ENCODE measurements around the gene LRGUK. TPM values are rescaled to one million over a fixed set of nuclear protein-coding genes. Genes with fewer than 3 reads are reported as not detected.

The LRGUK gene
- total RNA-seq, 1 experiment from 2014 or later = 1.5 TPM

GRCh38 chr7:134104166-134104565, 23.0 kb upstream of the LRGUK start:
- Histone ChIP-seq H4K91ac (ENCODE audit: insufficient read length, low read depth, low read length) (no peak overlapping the region), H2AK5ac (ENCODE audit: insufficient read length, low read length) (no peak overlapping the region), H4K20me1 (ENCODE audit: control insufficient read depth, insufficient read depth, insufficient read length) (no peaks in the 10 kb centered on the region), H3K79me2 (ENCODE audit: insufficient read depth, low read length) (no peaks in the 10 kb centered on the region), H3K18ac (ENCODE audit: insufficient read length, low read depth, low read length) (no peak overlapping the region), H3K14ac (ENCODE audit: insufficient read depth, low read length) (no peak overlapping the region), H3T11ph (ENCODE audit: low read length) (no peak overlapping the region), H4K8ac (replicated peaks; ENCODE audit: insufficient read length, low read depth, low read length) (no peak overlapping the region), H3K23me2 (ENCODE audit: insufficient read length, low read depth, low read length, poor library complexity, severe bottlenecking) (no peaks in the 10 kb centered on the region), H2BK15ac (ENCODE audit: low read depth, low read length) (no peak overlapping the region), H2BK20ac (ENCODE audit: low read depth, low read length, poor library complexity, severe bottlenecking) (no peak overlapping the region), H2AFZ (ENCODE audit: low read length) (no peak overlapping the region), H3K79me1 (ENCODE audit: insufficient read depth, low read depth, low read length, poor library complexity, severe bottlenecking) (no peaks in the 10 kb centered on the region), H3K23ac (ENCODE audit: insufficient read length, low read depth, low read length) (no peak overlapping the region), H4K5ac (ENCODE audit: insufficient read length, low read depth, low read length) (no peak overlapping the region), H3K4ac (ENCODE audit: low read depth, low read length) (no peak overlapping the region), H3K9me3 (ENCODE audit: control insufficient read depth, low read depth, low read length) (no peaks in the 10 kb centered on the region), H2BK5ac (ENCODE audit: insufficient read length, low read length) (no peak overlapping the region), H3K56ac (ENCODE audit: insufficient read length, low read depth, low read length) (no peak overlapping the region), H3K4me2 (ENCODE audit: insufficient read depth, insufficient read length, low read length) (no peak overlapping the region), H3K27ac (ENCODE audit: insufficient read length, low read depth, low read length) (no peak overlapping the region), H3K27me3 (ENCODE audit: insufficient read depth, low read length) (no peaks in the 10 kb centered on the region), H3K4me1 (ENCODE audit: insufficient read depth, low read length) (no peaks in the 10 kb centered on the region), H2BK12ac (ENCODE audit: insufficient read length, low read depth, low read length) (no peak overlapping the region), H3K9ac (ENCODE audit: extremely low read depth, insufficient read length, low read length) (no peak overlapping the region), H2BK120ac (ENCODE audit: low read depth, low read length, poor library complexity, severe bottlenecking) (no peak overlapping the region)
- Mint-ChIP-seq H3K36me3 (ENCODE audit: insufficient read depth in 1 of 3, low read depth in 3 of 3) (peaks cover 0 to 1% (median 0%) of the 10 kb centered on the region in 3 experiments; a peak in 2 of 7 replicates), H3K27ac (no peak overlapping the region), H3K4me1 (peaks cover 0 to 5% of the 10 kb centered on the region in 2 experiments; a peak in 2 of 4 replicates), H3K4me3 (no peak overlapping the region), H3K9me3 (peaks cover 0 to 3% of the 10 kb centered on the region in 2 experiments; a peak in 2 of 5 replicates), H3K27me3 (ENCODE audit: low read depth) (no peaks in the 10 kb centered on the region)
- DNase-seq = no peak
- TF ChIP-seq CTCF (conservative IDR thresholded peaks at IDR 0.05) = no peak
- WGBS (ENCODE audit: extremely low coverage, insufficient read length, low lambda C conversion rate) = no CpG with 5 or more reads among the region's 4 CpGs
